HCT116 (cell line): ENCODE measurements around the gene DOCK1.

Experiments
- EZH2 ChIP-seq: fragments of 200-600 bp; sonication (generic); IDR thresholded peaks from 2 replicates; pipeline ENCODE4 v1.6.1; 2017; ENCODE audit warnings: antibody characterized with exemption, mixed run types
- ZFX ChIP-seq: fragments of 450-650 bp; IDR thresholded peaks from 2 replicates; pipeline ENCODE4 v1.6.1; 2017
- TF ChIP-seq, protein P1 (sequence below): IDR thresholded peaks from 2 replicates; pipeline ENCODE4 v1.6.1; 2012
- TF ChIP-seq, protein P2 (sequence below), 3 experiments: fragments of 200-600 bp in 1 of 3; sonication (generic) in 1 of 3; IDR thresholded peaks in 2 of 3; conservative IDR thresholded peaks in 1 of 3; 2 replicates each; pipeline ENCODE4 v1.5.1; 2012 to 2017; ENCODE audit warnings: low read depth in 2 of 3, low read length in 2 of 3, antibody characterized with exemption in 1 of 3, borderline replicate concordance in 1 of 3, control low read depth in 1 of 3, mild to moderate bottlenecking in 1 of 3, mixed read lengths in 1 of 3, mixed run types in 1 of 3, moderate library complexity in 1 of 3; ENCODE audit not compliant: insufficient read depth in 1 of 3

DNA sequence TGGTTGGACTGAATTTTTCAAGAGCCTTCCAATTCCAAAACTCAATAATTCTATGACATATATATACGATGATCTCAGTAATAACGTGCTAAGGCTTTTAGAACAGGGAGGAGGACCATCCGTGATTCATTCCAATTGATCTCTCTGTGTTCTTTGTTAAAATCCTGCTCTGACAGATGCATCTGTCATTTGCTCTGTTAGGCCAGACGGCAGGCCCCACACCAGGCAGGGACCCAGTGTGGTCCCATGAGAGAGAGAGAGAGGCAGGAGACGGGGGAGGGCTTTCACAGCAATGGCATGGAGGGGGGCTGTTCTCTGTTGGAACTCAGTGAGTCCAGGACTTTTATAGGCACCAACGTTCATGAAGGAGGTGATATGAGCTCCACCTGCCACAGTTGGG, 451.1 kb downstream of the DOCK1 start:
- TF ChIP-seq EZH2 (no peak), ZFX (no peak)
- TF ChIP-seq, protein P1, sequence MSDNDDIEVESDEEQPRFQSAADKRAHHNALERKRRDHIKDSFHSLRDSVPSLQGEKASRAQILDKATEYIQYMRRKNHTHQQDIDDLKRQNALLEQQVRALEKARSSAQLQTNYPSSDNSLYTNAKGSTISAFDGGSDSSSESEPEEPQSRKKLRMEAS, result no peak
- TF ChIP-seq, protein P2, sequence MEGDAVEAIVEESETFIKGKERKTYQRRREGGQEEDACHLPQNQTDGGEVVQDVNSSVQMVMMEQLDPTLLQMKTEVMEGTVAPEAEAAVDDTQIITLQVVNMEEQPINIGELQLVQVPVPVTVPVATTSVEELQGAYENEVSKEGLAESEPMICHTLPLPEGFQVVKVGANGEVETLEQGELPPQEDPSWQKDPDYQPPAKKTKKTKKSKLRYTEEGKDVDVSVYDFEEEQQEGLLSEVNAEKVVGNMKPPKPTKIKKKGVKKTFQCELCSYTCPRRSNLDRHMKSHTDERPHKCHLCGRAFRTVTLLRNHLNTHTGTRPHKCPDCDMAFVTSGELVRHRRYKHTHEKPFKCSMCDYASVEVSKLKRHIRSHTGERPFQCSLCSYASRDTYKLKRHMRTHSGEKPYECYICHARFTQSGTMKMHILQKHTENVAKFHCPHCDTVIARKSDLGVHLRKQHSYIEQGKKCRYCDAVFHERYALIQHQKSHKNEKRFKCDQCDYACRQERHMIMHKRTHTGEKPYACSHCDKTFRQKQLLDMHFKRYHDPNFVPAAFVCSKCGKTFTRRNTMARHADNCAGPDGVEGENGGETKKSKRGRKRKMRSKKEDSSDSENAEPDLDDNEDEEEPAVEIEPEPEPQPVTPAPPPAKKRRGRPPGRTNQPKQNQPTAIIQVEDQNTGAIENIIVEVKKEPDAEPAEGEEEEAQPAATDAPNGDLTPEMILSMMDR (IDR thresholded peaks at IDR 0.05 in 2 of 3, conservative IDR thresholded peaks at IDR 0.05 in 1 of 3; ENCODE audit: borderline replicate concordance in 1 of 3, insufficient read depth in 1 of 3, low read depth in 2 of 3, low read length in 2 of 3), result no peak
